Stimulated activated CD8-positive, alpha-beta memory T cell treated with anti-CD3 and anti-CD28 coated beads, Interleukin-12 subunit alpha, Interleukin-12 subunit beta, amount 100 ng/mL, for 4 hours (primary cell): ENCODE data around the gene SKIL.

Experiments used
- DNase-seq: peaks from one replicate; pipeline ENCODE4 v3.0.0-alpha.2; 2020; ENCODE audit warnings: low read depth

Gene SKIL

GRCh38 chr3:170405101-170405500 is 47.6 kb downstream of the SKIL start:
- no peak for DNase-seq

DNA sequence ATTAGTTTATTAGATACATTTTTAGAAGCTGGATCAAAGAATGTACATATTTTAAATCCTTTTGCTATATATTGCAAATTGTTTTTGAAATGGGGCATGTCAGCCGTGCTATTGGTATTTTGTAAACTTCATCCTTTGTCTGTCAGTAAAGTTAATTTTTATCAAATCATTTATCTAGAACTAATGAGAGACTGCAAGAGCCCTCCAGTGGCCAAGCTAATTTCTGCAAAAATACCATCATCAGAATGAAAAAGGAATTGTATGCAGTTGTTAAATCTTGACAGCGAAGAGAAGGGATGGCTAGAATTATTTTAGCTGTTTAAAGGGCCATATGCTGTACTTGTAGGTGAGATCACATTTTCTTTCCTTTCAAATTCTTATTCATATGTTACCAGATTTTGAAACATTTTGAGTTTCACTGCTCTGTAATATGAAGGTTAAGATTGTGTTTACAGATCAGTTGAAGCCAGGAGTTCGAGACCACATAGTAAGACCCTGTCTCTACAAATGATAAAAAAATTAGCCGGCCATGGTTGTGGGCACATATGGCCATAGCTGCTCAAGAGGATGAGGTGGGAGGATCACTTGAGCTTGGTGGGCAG is 53.0 kb downstream of the SKIL start:
- no peak for DNase-seq

DNA sequence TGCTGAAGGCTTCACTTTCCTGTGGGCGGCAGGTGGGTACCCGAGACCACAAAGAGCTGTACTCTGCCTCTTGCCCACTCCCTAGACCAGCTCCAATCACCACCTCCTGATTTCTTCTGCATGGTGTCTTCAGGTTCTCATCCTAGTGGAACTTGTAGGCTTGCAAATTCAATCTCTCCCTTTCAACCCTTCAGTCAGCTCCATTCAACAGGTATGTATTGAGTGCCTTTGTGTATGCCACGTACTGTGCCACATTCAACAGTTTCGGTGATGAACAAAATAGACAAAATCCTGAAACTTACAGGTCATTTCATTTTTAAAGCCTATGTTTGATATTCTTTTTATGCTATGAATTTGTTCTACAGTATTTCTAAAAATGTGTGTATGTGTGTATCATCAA is 55.8 kb downstream of the SKIL start:
- DNase-seq: no peak

- no peak for DNase-seq
Observed at GRCh38 chr3:170414202-170414663, 56.7 kb downstream of the SKIL start.

- no peak for DNase-seq
Observed at GRCh38 chr3:170417090-170417489, 59.6 kb downstream of the SKIL start.

DNA sequence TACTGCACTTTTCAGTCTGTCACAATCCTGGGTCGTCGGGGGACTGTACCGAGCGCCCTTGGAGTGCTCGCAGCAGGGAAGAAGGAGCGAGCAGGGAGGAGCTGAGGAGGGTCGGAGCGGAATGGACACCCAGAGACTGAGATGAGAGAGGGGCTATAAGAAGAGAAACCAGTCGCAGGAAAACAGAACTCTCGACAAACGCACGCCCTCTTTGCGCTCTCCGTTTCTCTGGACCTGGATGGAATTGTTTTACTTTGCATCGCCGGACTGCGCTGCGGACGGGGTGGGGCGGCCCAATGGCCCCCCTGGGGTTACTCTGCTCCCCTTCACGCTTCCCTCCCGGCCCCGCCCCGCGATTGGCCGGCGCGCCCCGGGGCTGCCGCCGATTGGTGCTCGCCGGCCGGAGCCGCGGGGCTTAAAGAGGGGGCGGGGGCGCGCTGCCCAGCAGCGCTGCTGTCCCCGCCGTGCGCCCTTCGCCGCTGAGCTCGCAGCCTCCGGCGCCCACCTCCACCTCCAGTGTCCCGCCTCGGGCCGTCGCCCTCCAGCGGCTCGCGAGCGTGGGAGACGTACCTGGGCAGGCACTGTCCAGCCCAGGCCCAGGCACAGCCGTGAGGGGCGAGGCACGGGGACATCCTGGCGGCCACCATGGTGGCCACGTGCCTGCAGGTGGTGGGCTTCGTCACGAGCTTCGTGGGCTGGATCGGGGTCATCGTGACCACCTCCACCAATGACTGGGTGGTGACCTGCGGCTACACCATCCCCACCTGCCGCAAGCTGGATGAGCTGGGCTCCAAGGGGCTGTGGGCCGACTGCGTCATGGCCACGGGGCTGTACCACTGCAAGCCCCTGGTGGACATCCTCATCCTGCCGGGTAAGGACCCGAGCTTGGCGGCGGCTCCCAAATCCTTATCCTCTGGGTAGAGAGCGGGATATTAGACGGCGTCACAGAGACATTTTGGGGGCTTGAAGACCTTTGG is 61.2 kb downstream of the SKIL start, which contains the start of gene CLDN11:
Gene CLDN11 (plus strand): TSS at position 447 of the 977 bp plus-strand sequence. CDS start 199 bp downstream, at position 646.
- no peak for DNase-seq

DNA sequence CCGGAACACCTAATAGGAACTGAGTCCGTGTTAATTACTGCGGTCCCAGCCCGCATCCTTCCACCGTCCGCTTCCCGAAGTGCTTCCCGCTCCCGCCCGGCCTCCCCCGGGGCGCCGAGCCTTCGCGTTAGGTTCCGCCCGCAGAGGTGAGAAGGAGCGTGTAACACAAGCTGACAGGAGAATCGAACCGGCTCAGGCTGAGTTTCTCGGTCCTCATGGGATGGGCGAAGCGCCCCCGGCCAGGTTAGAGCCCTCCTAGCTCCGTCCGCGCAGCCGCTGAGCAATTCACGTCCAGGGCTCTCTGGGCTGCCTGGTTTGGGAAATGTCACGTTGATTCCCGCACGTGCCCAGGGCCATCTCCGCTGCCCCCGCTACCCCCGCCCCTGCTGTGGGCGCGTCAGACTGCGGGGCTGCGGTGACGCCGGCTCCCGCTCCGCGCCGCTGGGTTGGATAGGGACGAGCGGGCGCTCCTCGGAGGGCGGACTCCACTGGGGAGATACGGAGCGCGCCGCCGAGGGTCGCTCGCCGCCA is 62.1 kb downstream of the SKIL start:
- DNase-seq: no peak

- DNase-seq: no peak
Observed at GRCh38 chr3:170420307-170420821, 62.8 kb downstream of the SKIL start.

DNA sequence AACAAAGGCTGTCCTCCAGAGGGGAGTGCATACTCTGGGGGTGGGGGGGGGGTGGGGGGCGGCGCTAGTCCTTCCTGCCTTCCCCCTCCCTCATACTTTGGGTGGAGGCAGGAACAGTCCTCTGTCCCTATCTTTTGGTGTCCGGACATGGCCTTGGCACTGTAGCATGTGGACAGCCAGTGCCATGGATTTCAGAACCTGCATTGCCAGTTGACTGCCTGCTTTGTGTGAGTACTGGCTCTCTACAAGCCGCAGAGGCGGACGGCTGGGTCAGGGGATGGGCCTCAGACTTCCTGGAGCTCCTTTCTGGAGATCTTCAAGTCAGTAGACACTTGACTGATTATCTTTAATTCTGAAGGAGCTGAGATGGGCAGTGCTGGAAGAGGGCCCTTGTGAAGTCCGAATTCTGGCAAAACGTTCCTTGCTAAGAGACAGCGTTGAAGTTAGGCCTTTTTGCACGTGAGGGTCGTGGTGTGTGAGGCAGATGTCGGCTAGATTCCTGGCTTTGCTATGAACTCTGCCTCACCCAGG is 63.7 kb downstream of the SKIL start:
- no peak for DNase-seq

DNA sequence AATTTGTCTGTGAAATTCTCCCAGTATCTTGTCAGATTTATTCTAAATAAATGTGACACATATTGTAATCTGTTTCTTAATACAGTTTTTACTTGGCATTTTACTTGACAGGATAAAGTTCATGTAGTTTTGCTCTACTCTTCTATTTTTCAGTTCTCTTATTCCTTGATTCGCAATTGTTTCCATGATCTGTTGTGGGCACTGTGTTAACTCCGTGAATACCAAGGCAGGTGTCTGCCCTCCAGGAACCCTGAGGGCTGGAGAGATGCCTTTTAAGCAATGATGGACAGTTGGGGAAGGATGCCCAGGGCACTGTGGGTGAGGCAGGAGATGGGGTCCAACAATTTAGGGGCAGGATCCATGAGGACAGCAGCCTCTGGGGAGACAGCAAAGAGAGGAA is 64.2 kb downstream of the SKIL start:
- no peak for DNase-seq

DNA sequence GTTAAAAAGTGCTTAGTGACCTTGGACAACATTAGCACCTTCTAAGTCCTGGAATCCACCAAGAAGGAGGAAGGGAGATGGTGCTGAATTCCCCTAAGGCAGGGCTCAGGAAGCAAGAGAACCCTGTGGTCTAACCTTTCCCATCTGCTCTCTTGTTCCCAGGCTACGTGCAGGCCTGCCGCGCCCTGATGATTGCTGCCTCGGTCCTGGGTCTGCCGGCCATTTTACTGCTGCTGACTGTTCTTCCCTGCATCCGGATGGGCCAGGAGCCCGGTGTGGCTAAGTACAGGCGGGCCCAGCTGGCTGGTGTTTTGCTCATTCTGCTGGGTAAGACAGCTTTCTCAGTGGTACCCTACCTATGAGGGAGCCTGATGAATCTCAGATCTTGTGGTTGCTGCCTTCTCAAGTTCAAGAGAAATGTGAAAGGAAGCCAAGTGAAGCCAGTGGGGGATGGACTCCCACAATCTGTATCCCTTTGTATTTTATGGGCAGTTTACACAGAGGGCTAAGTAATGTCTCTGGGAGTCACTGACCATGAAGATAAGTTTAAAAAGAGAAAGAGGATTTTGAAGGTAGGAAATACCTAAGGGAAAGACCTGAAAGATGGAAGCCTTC is 65.6 kb downstream of the SKIL start:
- no peak for DNase-seq

DNA sequence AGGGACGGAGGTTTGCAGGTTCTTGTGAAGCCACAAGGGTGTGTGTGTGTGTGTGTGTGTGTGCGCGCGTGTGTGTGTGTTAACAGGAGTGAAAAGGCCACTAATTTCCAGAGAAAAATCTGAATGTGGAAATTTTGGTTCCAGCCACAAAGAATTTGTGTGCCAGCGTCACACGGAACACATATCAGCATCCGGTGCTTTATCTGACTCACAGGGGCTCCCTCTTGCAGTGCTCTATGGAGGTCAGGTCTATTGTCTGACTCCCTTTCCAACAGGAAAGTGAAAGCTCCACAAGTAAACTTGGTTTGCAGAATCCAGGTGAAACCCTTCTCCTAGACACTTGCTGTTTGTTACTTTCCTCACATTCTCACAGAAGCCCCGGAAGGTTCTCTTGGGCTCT is 67.4 kb downstream of the SKIL start:
- no peak for DNase-seq

- DNase-seq: no peak
Observed at GRCh38 chr3:170425491-170426239, 68.2 kb downstream of the SKIL start.

DNA sequence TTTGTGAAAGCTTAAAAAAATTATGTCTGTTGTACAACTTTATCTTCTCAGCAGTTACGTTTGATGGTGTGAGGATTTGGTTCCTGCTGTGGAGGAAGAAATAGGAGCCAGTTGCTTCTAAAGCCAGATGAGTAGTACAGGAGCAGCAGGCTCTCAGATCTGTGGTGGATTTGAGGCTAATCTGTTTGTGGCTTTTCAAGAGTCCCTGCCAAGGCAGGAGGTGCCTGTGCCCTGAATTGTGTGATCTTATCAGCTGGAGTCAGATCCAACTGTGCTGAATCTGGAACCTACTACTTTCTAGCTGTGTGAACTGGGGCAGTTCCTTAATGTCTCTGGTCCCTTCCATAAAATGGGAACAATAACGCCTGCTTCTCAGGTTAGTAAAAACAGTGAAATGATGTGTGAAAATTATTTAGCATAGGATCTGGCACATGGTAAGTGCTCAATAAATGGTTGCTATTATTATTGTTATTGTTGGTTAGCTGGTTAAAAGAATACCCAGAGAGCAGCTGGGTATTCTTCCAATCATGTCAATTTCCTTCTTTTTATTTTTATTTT is 68.8 kb downstream of the SKIL start:
- no peak for DNase-seq

- DNase-seq: no peak
Observed at GRCh38 chr3:170428095-170428494, 70.6 kb downstream of the SKIL start.

DNA sequence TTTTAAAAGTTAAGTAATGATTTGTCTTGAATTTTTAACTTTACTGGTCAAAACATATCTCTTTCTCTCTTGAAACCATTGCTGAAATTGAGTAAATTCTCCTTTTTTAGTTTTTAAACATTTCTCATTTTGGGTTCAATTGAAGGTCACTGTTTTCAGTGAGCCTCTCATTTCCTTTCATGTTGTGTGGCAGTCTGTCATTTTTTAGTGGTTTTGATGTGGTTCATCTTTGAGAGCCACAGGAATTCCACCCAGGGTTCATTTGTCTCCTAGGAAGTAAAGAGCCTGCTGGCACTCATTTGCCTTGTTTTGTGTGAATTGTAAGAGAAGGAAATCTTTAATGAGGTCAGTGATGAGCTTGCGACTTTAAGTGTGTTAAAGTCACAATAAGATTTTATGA is 71.5 kb downstream of the SKIL start:
- DNase-seq: no peak

DNA sequence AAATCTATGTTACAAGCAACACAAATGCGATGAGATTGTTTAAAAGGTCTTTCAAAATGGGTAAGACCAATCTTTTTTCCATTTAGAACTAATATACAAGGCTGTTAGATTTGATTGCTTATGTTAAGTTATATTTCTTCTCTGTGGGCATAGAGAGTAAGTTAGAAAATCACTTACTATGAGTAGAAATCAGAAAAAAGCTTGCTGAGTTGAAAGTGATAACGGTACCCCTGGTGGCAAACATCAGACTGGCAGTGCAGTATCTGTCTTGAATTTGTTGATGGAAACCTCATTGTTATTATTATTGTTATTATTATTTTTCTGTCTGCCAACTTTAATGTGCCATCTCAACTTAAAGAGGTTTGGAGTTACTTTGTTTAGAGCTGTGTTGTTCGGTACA is 73.5 kb downstream of the SKIL start:
- no peak for DNase-seq

GRCh38 chr3:170432416-170432815 is 74.9 kb downstream of the SKIL start:
- DNase-seq: no peak

- DNase-seq: no peak
Observed at GRCh38 chr3:170436697-170437096, 79.2 kb downstream of the SKIL start.

- no peak for DNase-seq
Observed at GRCh38 chr3:170437176-170437575, 79.7 kb downstream of the SKIL start.
